Measurements from ENCODE around the gene NOXO1.

- no peak for TF ChIP-seq CTCF (conservative IDR thresholded peaks at IDR 0.05; ENCODE audit: low read depth, low read length)
- TF ChIP-seq EZH2 (IDR thresholded peaks at IDR 0.05; ENCODE audit: borderline replicate concordance, low read depth, low read length, poor library complexity, severe bottlenecking) = no peak
Observed at GRCh38 chr16:1968146-1968953, 12.9 kb downstream of the NOXO1 start.

All from A673 (cell line).